IMR-90 (cell line): Measurements from ENCODE around the gene ESYT3. TPM values are rescaled to one million over a fixed set of nuclear protein-coding genes. Genes with fewer than 3 reads are reported as not detected.

Experiments used
- ATAC-seq: fragments of 200-7000 bp; cut with Tn5 transposase; 2 replicates; pipeline ENCODE4 v1.9.1; 2020; ENCODE audit warnings: low read depth, mild to moderate bottlenecking, moderate library complexity
- BruUV-seq: library from RNA; stranded (reverse); fragments of 400-500 nt; replicated peaks from 2 replicates; lab custom pipeline; 2021; lab: Mats Ljungman, UMichigan
- CTCF ChIA-PET: fragments of 300-600 bp; formaldehyde crosslinking; extraction: SDS; loops from one replicate; lab custom pipeline; 2021; ENCODE audit warnings: antibody characterized with exemption; lab: Yijun Ruan, JAX
- POLR2A ChIA-PET: fragments of 300-600 bp; sonication (Branson Sonifier 250); formaldehyde crosslinking; loops from one replicate; lab custom pipeline; 2022; ENCODE audit warnings: antibody characterized with exemption; ENCODE audit not compliant: unreplicated experiment; lab: Charles Lee
- DNase-seq: peaks from one replicate; pipeline ENCODE4 v3.0.0; 2013
- H2AFZ ChIP-seq: replicated peaks from 2 replicates; pipeline ENCODE3; 2013; ENCODE audit warnings: low read length, mild to moderate bottlenecking; ENCODE audit not compliant: poor library complexity
- H2AK5ac ChIP-seq: 2 replicates; pipeline ENCODE4 v1.6.1; 2013; ENCODE audit warnings: low read depth, low read length, inconsistent platforms
- H2AK9ac ChIP-seq: replicated peaks from 2 replicates; pipeline ENCODE3; 2013; ENCODE audit warnings: mild to moderate bottlenecking, low read depth, low read length, moderate library complexity; ENCODE audit not compliant: poor library complexity
- H2BK120ac ChIP-seq: 2 replicates; pipeline ENCODE4 v1.6.1; 2013; ENCODE audit warnings: low read depth, low read length, inconsistent platforms
- H2BK15ac ChIP-seq: 3 replicates; pipeline ENCODE4 v1.6.1; 2013; ENCODE audit warnings: low read depth, low read length, inconsistent platforms
- H2BK20ac ChIP-seq: 2 replicates; pipeline ENCODE4 v1.6.1; 2013; ENCODE audit warnings: low read depth, mild to moderate bottlenecking, inconsistent platforms, low read length, moderate library complexity
- H2BK5ac ChIP-seq: 2 replicates; pipeline ENCODE4 v1.6.1; 2013; ENCODE audit warnings: mild to moderate bottlenecking, low read depth, low read length, inconsistent platforms; ENCODE audit not compliant: poor library complexity, severe bottlenecking
- H3K14ac ChIP-seq: replicated peaks from 2 replicates; pipeline ENCODE4 v1.6.1; 2013; ENCODE audit warnings: low read depth, low read length, inconsistent platforms
- H3K18ac ChIP-seq: 2 replicates; pipeline ENCODE4 v1.6.1; 2013; ENCODE audit warnings: low read depth, low read length, control low read depth
- H3K23ac ChIP-seq: 2 replicates; pipeline ENCODE4 v1.6.1; 2013; ENCODE audit warnings: low read depth, low read length, inconsistent platforms
- H3K27ac ChIP-seq: 2 replicates; pipeline ENCODE4 v1.5.1; 2013; ENCODE audit warnings: mild to moderate bottlenecking, control low read depth, low read length; ENCODE audit not compliant: insufficient read depth
- H3K27me3 ChIP-seq: 2 replicates; pipeline ENCODE4 v1.6.1; 2013; ENCODE audit warnings: low read length; ENCODE audit not compliant: control insufficient read depth, insufficient read depth
- H3K36me3 ChIP-seq: 2 replicates; pipeline ENCODE4 v1.6.1; 2013; ENCODE audit warnings: low read length, mixed read lengths; ENCODE audit not compliant: control insufficient read depth, insufficient read depth
- H3K4ac ChIP-seq: 2 replicates; pipeline ENCODE4 v1.6.1; 2013; ENCODE audit warnings: low read depth, low read length, inconsistent platforms
- H3K4me1 ChIP-seq: 2 replicates; pipeline ENCODE4 v1.6.1; 2013; ENCODE audit warnings: low read length, mixed read lengths; ENCODE audit not compliant: control insufficient read depth, insufficient read depth
- H3K4me2 ChIP-seq: 2 replicates; pipeline ENCODE4 v1.6.1; 2013; ENCODE audit warnings: low read depth, mild to moderate bottlenecking, control low read depth, low read length, moderate library complexity
- H3K4me3 ChIP-seq: 2 replicates; pipeline ENCODE4 v1.5.1; 2013; ENCODE audit warnings: low read depth, mild to moderate bottlenecking, control low read depth, low read length, moderate library complexity; ENCODE audit not compliant: insufficient read depth
- H3K56ac ChIP-seq: 2 replicates; pipeline ENCODE4 v1.6.1; 2013; ENCODE audit warnings: low read length, inconsistent platforms; ENCODE audit not compliant: insufficient read depth; ENCODE audit errors: extremely low read depth
- H3K79me1 ChIP-seq, 2 experiments: 2 replicates each; pipeline ENCODE4 v1.6.1; 2013; ENCODE audit warnings: low read length in 2 of 2, inconsistent platforms in 1 of 2, low read depth in 1 of 2
- H3K9ac ChIP-seq: 2 replicates; pipeline ENCODE4 v1.6.1; 2013; ENCODE audit warnings: low read depth, low read length, control low read depth
- H3K9me1 ChIP-seq: 2 replicates; pipeline ENCODE4 v1.6.1; 2013; ENCODE audit warnings: low read length, inconsistent platforms; ENCODE audit not compliant: insufficient read depth
- H3K9me3 ChIP-seq: 2 replicates; pipeline ENCODE4 v1.6.1; 2013; ENCODE audit warnings: low read length; ENCODE audit not compliant: control insufficient read depth, insufficient read depth
- H4K20me1 ChIP-seq: 2 replicates; pipeline ENCODE4 v1.6.1; 2013; ENCODE audit warnings: low read length, inconsistent platforms; ENCODE audit not compliant: insufficient read depth
- H4K5ac ChIP-seq: 2 replicates; pipeline ENCODE4 v1.6.1; 2013; ENCODE audit warnings: mild to moderate bottlenecking, low read depth, low read length, control low read depth
- H4K8ac ChIP-seq, 2 experiments: 2 replicates each; pipeline ENCODE4 v1.6.1; 2013; ENCODE audit warnings: low read depth in 2 of 2, low read length in 2 of 2, control low read depth in 1 of 2, inconsistent platforms in 1 of 2
- H4K91ac ChIP-seq: 2 replicates; pipeline ENCODE4 v1.6.1; 2013; ENCODE audit warnings: low read depth, low read length, inconsistent platforms; ENCODE audit not compliant: insufficient read depth
- BHLHE40 ChIP-seq: fragments of 150-350 bp; IDR thresholded peaks from 2 replicates; pipeline ENCODE4 v1.6.1; 2016; ENCODE audit warnings: mild to moderate bottlenecking, low read depth, low read length
- CEBPB ChIP-seq: IDR thresholded peaks from 2 replicates; pipeline ENCODE4 v1.6.1; 2012; ENCODE audit warnings: low read depth, low read length, improper control_type of control experiment
- CHD1 ChIP-seq: IDR thresholded peaks from 2 replicates; pipeline ENCODE4 v1.6.1; 2012; ENCODE audit warnings: low read depth, low read length, improper control_type of control experiment
- FOS ChIP-seq: fragments of 150-350 bp; IDR thresholded peaks from 2 replicates; pipeline ENCODE4 v1.6.1; 2016; ENCODE audit warnings: low read depth, low read length
- MAFK ChIP-seq: IDR thresholded peaks from 2 replicates; pipeline ENCODE4 v1.6.1; 2012; ENCODE audit warnings: low read depth, low read length, improper control_type of control experiment
- MAZ ChIP-seq: IDR thresholded peaks from 2 replicates; pipeline ENCODE4 v1.6.1; 2012; ENCODE audit warnings: low read depth, mild to moderate bottlenecking, low read length, improper control_type of control experiment, moderate library complexity, borderline replicate concordance
- MXI1 ChIP-seq: IDR thresholded peaks from 2 replicates; pipeline ENCODE4 v1.6.1; 2012; ENCODE audit warnings: low read depth, mild to moderate bottlenecking, low read length, moderate library complexity, borderline replicate concordance
- NFE2L2 ChIP-seq: fragments of 150-350 bp; IDR thresholded peaks from 2 replicates; pipeline ENCODE4 v1.6.1; 2016; ENCODE audit warnings: low read depth, mild to moderate bottlenecking, low read length
- RAD21 ChIP-seq: IDR thresholded peaks from 2 replicates; pipeline ENCODE4 v1.6.1; 2012; ENCODE audit warnings: low read length, improper control_type of control experiment
- RCOR1 ChIP-seq: IDR thresholded peaks from 2 replicates; pipeline ENCODE4 v1.6.1; 2012; ENCODE audit warnings: mild to moderate bottlenecking, low read length, improper control_type of control experiment; ENCODE audit not compliant: insufficient replicate concordance
- RFX5 ChIP-seq: IDR thresholded peaks from 2 replicates; pipeline ENCODE4 v1.8.0; 2012; ENCODE audit warnings: low read depth, mild to moderate bottlenecking, low read length, moderate library complexity
- SMC3 ChIP-seq: fragments of 150-350 bp; IDR thresholded peaks from 2 replicates; pipeline ENCODE4 v1.6.1; 2016; ENCODE audit warnings: low read depth, mild to moderate bottlenecking, antibody characterized with exemption, low read length, moderate library complexity
- WGBS, 2 experiments: methylation state at CpG; one replicate each; pipeline versions ENCODE4 v1.1.5 to v1.1.7; 2013; ENCODE audit warnings: missing lambda C conversion rate in 2 of 2; ENCODE audit not compliant: insufficient read length in 1 of 2; ENCODE audit errors: extremely low coverage in 2 of 2; 5-methylcytosine and 5-hydroxymethylcytosine counted together
- dilution Hi-C: fragments of 300-500 bp; cut with HindIII; formaldehyde crosslinking; loops from one replicate; pipeline ENCODE4 v1.14.3; 2018; ENCODE audit warnings: low sequenced_read_pairs; ENCODE audit not compliant: unreplicated experiment
- in situ Hi-C: fragments of 300-500 bp; cut with MboI; formaldehyde crosslinking; loops from 3 replicates; pipeline ENCODE4 v1.14.3; 2019; ENCODE audit warnings: low sequenced_read_pairs, inconsistent platforms, mixed read lengths
- intact Hi-C: fragments of 100-400 bp; cut with micrococcal nuclease; formaldehyde crosslinking; loops from 2 replicates; pipeline ENCODE4 v1.10.0; 2022
- polyA plus RNA-seq, 3 experiments: library from polyadenylated mRNA; depleted of rRNA; stranded (reverse); fragments of >200 nt; gene quantifications; 2 replicates each; pipeline ENCODE4 v1.2.3, GENCODE V29; 2012; ENCODE audit warnings: low replicate concordance in 1 of 3
- total RNA-seq: library from RNA; depleted of rRNA; stranded (reverse); fragments of >200 nt; gene quantifications from 2 replicates; pipeline ENCODE4 v1.2.3, GENCODE V29; 2012
- TF ChIP-seq, protein P1 (sequence below): conservative IDR thresholded peaks from 2 replicates; pipeline ENCODE4 v1.5.1; 2012; ENCODE audit warnings: mild to moderate bottlenecking, low read depth, low read length, improper control_type of control experiment
- TF ChIP-seq, protein P2 (sequence below): fragments of 150-350 bp; IDR thresholded peaks from 2 replicates; pipeline ENCODE4 v1.6.1; 2017; ENCODE audit warnings: mild to moderate bottlenecking, antibody characterized with exemption, low read length, low read depth

ESYT3 gene
- total and polyA plus RNA-seq, 2 of the 4 experiments (the other 2 are of a cell fraction): under 0.01 to 0.02 TPM

DNA sequence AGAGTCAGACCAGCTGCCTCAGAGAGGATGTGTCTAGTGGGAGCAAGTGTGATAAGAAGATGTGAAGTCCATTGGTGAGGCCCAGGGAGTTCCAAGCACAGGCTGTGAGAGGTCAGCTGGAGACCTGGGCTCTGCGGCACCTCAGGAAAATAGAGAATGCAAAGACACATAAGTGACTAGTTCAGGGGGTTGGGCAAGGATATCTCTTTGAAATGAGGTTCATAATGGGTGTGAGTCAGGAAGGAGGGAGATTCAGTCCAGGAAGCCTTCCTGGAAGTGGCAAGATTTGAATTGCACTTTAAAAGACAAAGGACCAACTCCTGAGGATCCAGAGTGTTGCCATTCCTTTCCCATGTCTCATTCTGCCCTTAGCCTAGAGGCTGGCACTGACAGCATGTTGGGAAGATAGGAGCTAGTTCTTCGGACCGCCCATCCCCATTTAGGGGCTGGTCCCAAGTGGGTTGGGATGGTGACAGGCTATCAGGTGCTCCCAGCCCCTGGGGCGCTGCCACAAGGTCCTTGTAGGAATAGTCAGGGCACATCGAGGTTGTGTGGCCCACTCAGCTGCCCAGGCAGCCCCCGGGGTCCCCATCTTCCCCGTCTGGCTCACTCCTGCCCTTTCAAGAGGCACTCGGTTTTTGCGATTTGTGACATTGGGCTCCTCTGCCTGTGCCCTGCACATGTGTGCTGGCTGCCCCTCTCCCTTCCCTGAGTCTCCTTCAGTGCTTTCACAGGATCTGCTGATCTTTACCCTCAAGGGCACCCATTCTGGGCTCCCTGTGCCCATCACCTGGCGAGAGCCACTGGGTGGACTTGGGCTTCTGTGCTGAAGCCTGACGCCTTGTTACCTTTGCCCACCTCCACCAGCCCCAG lies 23.7 kb downstream of the ESYT3 start:
- no peak overlapping the region for H3K14ac ChIP-seq
- no peak overlapping the region for H3K18ac ChIP-seq
- no peaks in the 10 kb centered on the region for H3K4me1 ChIP-seq
- no peak overlapping the region for H2AK9ac ChIP-seq
- ATAC-seq (no peak), DNase-seq (no peak)
- no peak overlapping the region for H3K9ac ChIP-seq
- no peak overlapping the region for H4K8ac ChIP-seq
- no peak overlapping the region for H4K5ac ChIP-seq
- in situ Hi-C loops: no loop called here
- no peaks in the 10 kb centered on the region for H3K79me1 ChIP-seq
- 80% methylated on average over 3 of the region's 11 CpGs; no CpG with 5 or more reads in 1 of the 2 experiments for WGBS, 2 experiments
- no peak overlapping the region for H3K4ac ChIP-seq
- H3K9me1 ChIP-seq: no peaks in the 10 kb centered on the region
- H3K56ac ChIP-seq: no peak overlapping the region
- ChIA-PET POLR2A (interaction anchor here (0.6 kb wide), 1 partner anchor 10 kb away, joined by 3 read pairs; no protein-coding TSS in a partner anchor), CTCF (no interaction called here)
- H2AFZ ChIP-seq: no peak overlapping the region
- H3K4me2 ChIP-seq: no peak overlapping the region
- no peak overlapping the region for H2BK20ac ChIP-seq
- intact Hi-C loops: no loop called here
- dilution Hi-C loops: no loop called here
- no peak overlapping the region for H4K91ac ChIP-seq
- H3K27me3 ChIP-seq: peaks cover 10% of the 10 kb centered on the region
- no peak overlapping the region for H3K27ac ChIP-seq
- H2AK5ac ChIP-seq: no peak overlapping the region
- BruUV-seq: no TSS peak
- no peak overlapping the region for H2BK15ac ChIP-seq
- H4K20me1 ChIP-seq: no peaks in the 10 kb centered on the region
- H3K4me3 ChIP-seq: no peak overlapping the region
- no peak overlapping the region for H2BK120ac ChIP-seq
- H3K36me3 ChIP-seq: no peaks in the 10 kb centered on the region
- H3K9me3 ChIP-seq: no peaks in the 10 kb centered on the region
- no peak overlapping the region for H2BK5ac ChIP-seq
- no peak overlapping the region for H3K23ac ChIP-seq
- TF ChIP-seq CHD1: no peak
- TF ChIP-seq BHLHE40: no peak
- no peak for TF ChIP-seq RCOR1
- no peak for TF ChIP-seq FOS
- TF ChIP-seq, protein P1, sequence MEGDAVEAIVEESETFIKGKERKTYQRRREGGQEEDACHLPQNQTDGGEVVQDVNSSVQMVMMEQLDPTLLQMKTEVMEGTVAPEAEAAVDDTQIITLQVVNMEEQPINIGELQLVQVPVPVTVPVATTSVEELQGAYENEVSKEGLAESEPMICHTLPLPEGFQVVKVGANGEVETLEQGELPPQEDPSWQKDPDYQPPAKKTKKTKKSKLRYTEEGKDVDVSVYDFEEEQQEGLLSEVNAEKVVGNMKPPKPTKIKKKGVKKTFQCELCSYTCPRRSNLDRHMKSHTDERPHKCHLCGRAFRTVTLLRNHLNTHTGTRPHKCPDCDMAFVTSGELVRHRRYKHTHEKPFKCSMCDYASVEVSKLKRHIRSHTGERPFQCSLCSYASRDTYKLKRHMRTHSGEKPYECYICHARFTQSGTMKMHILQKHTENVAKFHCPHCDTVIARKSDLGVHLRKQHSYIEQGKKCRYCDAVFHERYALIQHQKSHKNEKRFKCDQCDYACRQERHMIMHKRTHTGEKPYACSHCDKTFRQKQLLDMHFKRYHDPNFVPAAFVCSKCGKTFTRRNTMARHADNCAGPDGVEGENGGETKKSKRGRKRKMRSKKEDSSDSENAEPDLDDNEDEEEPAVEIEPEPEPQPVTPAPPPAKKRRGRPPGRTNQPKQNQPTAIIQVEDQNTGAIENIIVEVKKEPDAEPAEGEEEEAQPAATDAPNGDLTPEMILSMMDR: no peak
- no peak for TF ChIP-seq CEBPB
- no peak for TF ChIP-seq NFE2L2
- TF ChIP-seq, protein P2, sequence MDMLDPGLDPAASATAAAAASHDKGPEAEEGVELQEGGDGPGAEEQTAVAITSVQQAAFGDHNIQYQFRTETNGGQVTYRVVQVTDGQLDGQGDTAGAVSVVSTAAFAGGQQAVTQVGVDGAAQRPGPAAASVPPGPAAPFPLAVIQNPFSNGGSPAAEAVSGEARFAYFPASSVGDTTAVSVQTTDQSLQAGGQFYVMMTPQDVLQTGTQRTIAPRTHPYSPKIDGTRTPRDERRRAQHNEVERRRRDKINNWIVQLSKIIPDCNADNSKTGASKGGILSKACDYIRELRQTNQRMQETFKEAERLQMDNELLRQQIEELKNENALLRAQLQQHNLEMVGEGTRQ: no peak
- TF ChIP-seq MXI1: no peak
- TF ChIP-seq MAZ: no peak
- no peak for TF ChIP-seq SMC3
- no peak for TF ChIP-seq MAFK
- TF ChIP-seq RFX5: no peak
- no peak for TF ChIP-seq RAD21
